ENCODE measurements around the gene TRIO. TPM values are rescaled to one million over a fixed set of nuclear protein-coding genes. Genes with fewer than 3 reads are reported as not detected.

Gene TRIO
- total RNA-seq, 1 experiment from 2014 or later, result 211 TPM

DNA sequence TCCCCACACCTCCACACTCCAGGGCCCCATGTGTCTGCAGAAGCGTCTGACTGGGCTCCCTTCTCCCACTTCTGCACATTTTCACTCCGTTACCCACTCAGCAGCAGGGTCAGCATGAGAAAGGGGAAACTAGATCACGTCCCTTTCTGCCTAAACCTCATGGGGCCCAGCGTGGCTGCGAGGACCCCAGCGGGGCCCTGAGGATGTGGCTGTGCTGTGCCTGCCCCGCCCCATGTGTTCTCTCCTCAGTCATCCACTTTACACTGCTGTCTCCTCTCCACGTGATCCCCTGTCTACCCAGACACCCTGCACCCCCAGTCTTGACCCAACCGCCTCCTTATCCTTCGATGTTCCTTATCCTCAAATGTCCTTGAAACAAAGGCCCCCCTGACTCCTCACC is 378.6 kb downstream of the TRIO start:
- ChIA-PET CTCF (no interaction called here), POLR2A (ENCODE audit: unreplicated experiment) (no interaction called here)
- H3K27me3 ChIP-seq (ENCODE audit: low read length), result no peaks in the 10 kb centered on the region
- no peak overlapping the region for H3K4me2 ChIP-seq (ENCODE audit: low read length)
- no peaks in the 10 kb centered on the region for H3K36me3 ChIP-seq (ENCODE audit: low read depth, low read length)
- H2AFZ ChIP-seq (ENCODE audit: low read length), result no peak overlapping the region
- DNase-seq (no peak), ATAC-seq (no peak)
- no peaks in the 10 kb centered on the region for H3K9me3 ChIP-seq (ENCODE audit: low read length)
- no peaks in the 10 kb centered on the region for H3F3A ChIP-seq (ENCODE audit: low read length, unreplicated experiment)
- no peaks in the 10 kb centered on the region for H3K79me2 ChIP-seq (ENCODE audit: low read length)
- BruUV-seq (replicated peaks), result no TSS peak
- no peak overlapping the region for H3K9ac ChIP-seq (ENCODE audit: low read length)
- H3K4me3 ChIP-seq (ENCODE audit: low read length), result no peak overlapping the region
- intact Hi-C loops (cut with micrococcal nuclease), result loop anchor here (5.0 kb wide), 1 partner anchor 61 kb away; the partner anchor contains the start of gene OTULINL
- H4K20me1 ChIP-seq (ENCODE audit: low read length), result no peaks in the 10 kb centered on the region
- no peaks in the 10 kb centered on the region for H3K9me2 ChIP-seq (replicated peaks; ENCODE audit: low read length)
- no peak overlapping the region for H3K27ac ChIP-seq (ENCODE audit: low read length)
- TF ChIP-seq, protein P1, sequence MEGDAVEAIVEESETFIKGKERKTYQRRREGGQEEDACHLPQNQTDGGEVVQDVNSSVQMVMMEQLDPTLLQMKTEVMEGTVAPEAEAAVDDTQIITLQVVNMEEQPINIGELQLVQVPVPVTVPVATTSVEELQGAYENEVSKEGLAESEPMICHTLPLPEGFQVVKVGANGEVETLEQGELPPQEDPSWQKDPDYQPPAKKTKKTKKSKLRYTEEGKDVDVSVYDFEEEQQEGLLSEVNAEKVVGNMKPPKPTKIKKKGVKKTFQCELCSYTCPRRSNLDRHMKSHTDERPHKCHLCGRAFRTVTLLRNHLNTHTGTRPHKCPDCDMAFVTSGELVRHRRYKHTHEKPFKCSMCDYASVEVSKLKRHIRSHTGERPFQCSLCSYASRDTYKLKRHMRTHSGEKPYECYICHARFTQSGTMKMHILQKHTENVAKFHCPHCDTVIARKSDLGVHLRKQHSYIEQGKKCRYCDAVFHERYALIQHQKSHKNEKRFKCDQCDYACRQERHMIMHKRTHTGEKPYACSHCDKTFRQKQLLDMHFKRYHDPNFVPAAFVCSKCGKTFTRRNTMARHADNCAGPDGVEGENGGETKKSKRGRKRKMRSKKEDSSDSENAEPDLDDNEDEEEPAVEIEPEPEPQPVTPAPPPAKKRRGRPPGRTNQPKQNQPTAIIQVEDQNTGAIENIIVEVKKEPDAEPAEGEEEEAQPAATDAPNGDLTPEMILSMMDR (conservative IDR thresholded peaks at IDR 0.05; ENCODE audit: low read depth, low read length), result no peak
- TF ChIP-seq EZH2 (IDR thresholded peaks at IDR 0.05; ENCODE audit: low read length, unreplicated experiment), result no peak
- TF ChIP-seq EZH2phosphoT487 (IDR thresholded peaks at IDR 0.05; ENCODE audit: borderline replicate concordance, low read length), result no peak
- no peaks in the 10 kb centered on the region for H3K4me1 ChIP-seq (ENCODE audit: insufficient read depth, low read length)

DNA sequence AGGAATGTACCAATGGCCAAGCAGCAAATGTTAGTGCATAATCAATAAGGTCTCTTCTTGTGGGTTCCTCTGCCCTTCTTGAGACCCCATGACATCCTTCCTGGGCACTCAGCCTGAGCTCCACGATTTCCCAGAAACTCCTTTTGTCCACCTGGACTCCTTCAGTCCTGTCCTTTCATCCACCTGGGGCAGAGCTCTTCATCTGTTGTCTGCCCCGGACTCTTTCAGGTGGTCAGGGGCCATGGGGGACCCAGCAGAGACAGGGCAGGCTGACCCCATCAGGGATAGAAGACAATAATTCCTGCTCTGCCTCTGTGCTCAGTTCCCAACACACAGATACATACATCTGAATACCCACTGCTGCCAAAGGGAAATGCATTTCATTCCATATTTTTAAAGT is 379.6 kb downstream of the TRIO start:
- no peak for ATAC-seq
- no TSS peak for BruUV-seq (replicated peaks)
- no peak overlapping the region for H3K27ac ChIP-seq (ENCODE audit: low read length)
- TF ChIP-seq EZH2phosphoT487 (IDR thresholded peaks at IDR 0.05; ENCODE audit: borderline replicate concordance, low read length), result no peak
- no peak overlapping the region for H3K9ac ChIP-seq (ENCODE audit: low read length)
- H3F3A ChIP-seq (ENCODE audit: low read length, unreplicated experiment), result no peaks in the 10 kb centered on the region
- ChIA-PET CTCF (no interaction called here), POLR2A (ENCODE audit: unreplicated experiment) (no interaction called here)
- H3K79me2 ChIP-seq (ENCODE audit: low read length), result no peaks in the 10 kb centered on the region
- no peaks in the 10 kb centered on the region for H3K9me2 ChIP-seq (replicated peaks; ENCODE audit: low read length)
- H3K9me3 ChIP-seq (ENCODE audit: low read length), result no peaks in the 10 kb centered on the region
- no peak overlapping the region for H2AFZ ChIP-seq (ENCODE audit: low read length)
- H3K4me1 ChIP-seq (ENCODE audit: insufficient read depth, low read length), result no peaks in the 10 kb centered on the region
- H3K27me3 ChIP-seq (ENCODE audit: low read length), result no peaks in the 10 kb centered on the region
- no peaks in the 10 kb centered on the region for H3K36me3 ChIP-seq (ENCODE audit: low read depth, low read length)
- no peak overlapping the region for H3K4me2 ChIP-seq (ENCODE audit: low read length)
- no peaks in the 10 kb centered on the region for H4K20me1 ChIP-seq (ENCODE audit: low read length)
- intact Hi-C loops (cut with micrococcal nuclease), result loop anchor here (5.0 kb wide), 1 partner anchor 60 kb away; the partner anchor contains the start of gene OTULINL
- no peak overlapping the region for H3K4me3 ChIP-seq (ENCODE audit: low read length)
- DNase-seq, result no peak

DNA sequence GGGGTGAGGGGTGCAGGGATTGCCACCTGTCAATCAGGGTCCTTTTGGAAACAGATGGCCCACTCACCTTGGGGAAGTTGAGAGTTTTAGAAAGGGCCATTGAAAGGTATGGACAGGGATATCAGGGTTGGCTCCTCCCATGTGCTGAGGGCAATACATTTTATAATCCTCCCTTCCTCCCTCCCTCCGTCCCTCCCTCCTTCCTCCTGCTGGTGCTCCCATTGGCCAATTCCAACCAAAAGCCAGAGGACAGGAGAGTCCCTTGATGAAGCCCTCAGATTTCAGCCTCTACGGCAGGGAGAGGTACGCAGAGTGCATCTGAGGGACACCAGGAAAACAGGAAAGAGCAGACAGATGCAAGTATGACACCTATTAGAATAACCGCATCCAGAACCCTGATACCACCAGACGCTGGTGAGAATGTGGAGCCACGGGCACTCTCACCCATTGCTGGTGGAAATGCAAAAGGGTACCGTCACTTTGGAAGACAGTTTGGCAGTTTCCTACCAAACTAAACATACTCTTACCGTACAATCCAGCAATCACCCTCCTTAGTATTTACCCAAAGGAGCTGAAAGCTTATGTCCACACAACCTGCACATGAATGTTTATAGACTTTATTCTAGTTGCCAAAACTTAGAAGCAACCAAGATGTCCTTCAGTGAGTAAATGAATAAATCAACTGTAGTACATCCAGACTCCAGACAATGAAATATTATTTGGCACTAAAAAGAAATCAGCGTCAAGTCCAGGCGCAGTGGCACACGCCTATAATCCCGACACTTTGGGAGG is 380.3 kb downstream of the TRIO start:
- no peaks in the 10 kb centered on the region for H3K36me3 ChIP-seq (ENCODE audit: low read depth, low read length)
- no peaks in the 10 kb centered on the region for H3F3A ChIP-seq (ENCODE audit: low read length, unreplicated experiment)
- POLR2A ChIA-PET (ENCODE audit: unreplicated experiment), result no interaction called here
- H3K4me2 ChIP-seq (ENCODE audit: low read length), result no peak overlapping the region
- no peaks in the 10 kb centered on the region for H3K79me2 ChIP-seq (ENCODE audit: low read length)
- H3K9me2 ChIP-seq (replicated peaks; ENCODE audit: low read length), result no peaks in the 10 kb centered on the region
- no peak for DNase-seq
- H3K27me3 ChIP-seq (ENCODE audit: low read length), result no peaks in the 10 kb centered on the region
- H3K4me1 ChIP-seq (ENCODE audit: insufficient read depth, low read length), result no peaks in the 10 kb centered on the region
- no peak overlapping the region for H3K27ac ChIP-seq (ENCODE audit: low read length)
- no peaks in the 10 kb centered on the region for H3K9me3 ChIP-seq (ENCODE audit: low read length)
- TF ChIP-seq, protein P1 (conservative IDR thresholded peaks at IDR 0.05; ENCODE audit: low read depth, low read length), result no peak
- TF ChIP-seq EZH2phosphoT487 (IDR thresholded peaks at IDR 0.05; ENCODE audit: borderline replicate concordance, low read length) (no peak), EZH2 (IDR thresholded peaks at IDR 0.05; ENCODE audit: low read length, unreplicated experiment) (no peak)
- CTCF ChIA-PET, result no interaction called here
- no peak overlapping the region for H2AFZ ChIP-seq (ENCODE audit: low read length)
- no TSS peak for BruUV-seq (replicated peaks)
- no peaks in the 10 kb centered on the region for H4K20me1 ChIP-seq (ENCODE audit: low read length)
- ATAC-seq, result peak; percentile 55
- intact Hi-C loops (cut with micrococcal nuclease), result loop anchor here (5.0 kb wide), 1 partner anchor 59 kb away; the partner anchor contains the start of gene OTULINL
- no peak overlapping the region for H3K4me3 ChIP-seq (ENCODE audit: low read length)
- H3K9ac ChIP-seq (ENCODE audit: low read length), result no peak overlapping the region
